Gastrocnemius medialis (tissue), 4 donors: ENCODE results near the gene CDK14.
A peak's percentile ranks its signal among the peaks of the same experiment; 100 is the strongest.

Experiments used
- CTCF ChIP-seq, 5 experiments: fragments of 450-650 bp in 3 of 5; fragments of 200-600 bp in 2 of 5; sonication (generic) in 2 of 5; IDR thresholded peaks in 4 of 5; conservative IDR thresholded peaks in 1 of 5; 1 replicate in 4 of 5; 2 replicates in 1 of 5; pipeline ENCODE4 v1.5.1; 2016 to 2019; ENCODE audit warnings: antibody characterized with exemption in 5 of 5, mild to moderate bottlenecking in 3 of 5, moderate library complexity in 3 of 5
- POLR2A ChIP-seq, 2 donors: fragments of 450-650 bp; IDR thresholded peaks; one replicate each; pipeline ENCODE4 v1.6.1; 2017; ENCODE audit warnings: antibody characterized with exemption in 2 of 2, mild to moderate bottlenecking in 2 of 2, moderate library complexity in 2 of 2

- TF ChIP-seq CTCF (IDR thresholded peaks at IDR 0.05 in 4 of 5, conservative IDR thresholded peaks at IDR 0.05 in 1 of 5): peak in 1 of 5 experiments; percentile 42
- TF ChIP-seq POLR2A (IDR thresholded peaks at IDR 0.05): no peak
Observed at GRCh38 chr7:91082852-91083495, 486.9 kb downstream of the CDK14 start.
